ENCODE results near the gene HOXA10. TPM values are rescaled to one million over a fixed set of nuclear protein-coding genes. Genes with fewer than 3 reads are reported as not detected.

Gene HOXA10
- total and polyA plus RNA-seq, 2 experiments from 2014 or later, result 7.7 to 15.1 TPM

DNA sequence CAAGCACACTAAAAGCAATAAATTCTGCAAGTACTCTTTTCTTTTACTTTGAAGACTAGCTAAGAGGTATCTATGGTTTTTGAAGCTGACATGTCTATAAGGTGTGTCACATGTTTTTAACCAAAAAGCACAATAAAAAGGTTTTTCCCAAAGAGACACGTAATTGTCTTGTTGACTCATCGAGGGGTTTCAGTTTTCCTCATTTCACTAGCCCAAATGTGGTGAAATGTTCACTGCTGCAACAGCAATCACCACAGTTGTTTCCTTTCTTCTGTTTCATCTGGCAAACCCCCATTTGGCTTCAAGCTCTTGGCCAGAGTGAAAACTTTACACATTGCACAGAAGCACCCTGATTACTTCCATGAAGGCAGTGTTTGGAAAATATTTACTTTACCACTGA is 39.7 kb downstream of the HOXA10 start:
- Histone ChIP-seq H3K27ac (no peak overlapping the region), H3K4me3 (no peak overlapping the region), H3K4me2 (no peak overlapping the region), H3K27me3 (peaks cover 85% of the 10 kb centered on the region), H3K4me1 (ENCODE audit: insufficient read depth) (peaks cover 12% of the 10 kb centered on the region), H3K9me2 (replicated peaks; ENCODE audit: insufficient read depth) (no peaks in the 10 kb centered on the region), H3K79me2 (no peaks in the 10 kb centered on the region), H3K9me3 (ENCODE audit: low read depth) (no peaks in the 10 kb centered on the region), H4K20me1 (ENCODE audit: insufficient read depth, poor library complexity, severe bottlenecking) (no peaks in the 10 kb centered on the region), H3K36me3 (replicated peaks; ENCODE audit: insufficient read depth, low read depth) (no peaks in the 10 kb centered on the region), H2AFZ (no peak overlapping the region)
- no peak for TF ChIP-seq EZH2phosphoT487 (IDR thresholded peaks at IDR 0.05; ENCODE audit: low read depth, severe bottlenecking, unreplicated experiment)
- TF ChIP-seq, protein P1, sequence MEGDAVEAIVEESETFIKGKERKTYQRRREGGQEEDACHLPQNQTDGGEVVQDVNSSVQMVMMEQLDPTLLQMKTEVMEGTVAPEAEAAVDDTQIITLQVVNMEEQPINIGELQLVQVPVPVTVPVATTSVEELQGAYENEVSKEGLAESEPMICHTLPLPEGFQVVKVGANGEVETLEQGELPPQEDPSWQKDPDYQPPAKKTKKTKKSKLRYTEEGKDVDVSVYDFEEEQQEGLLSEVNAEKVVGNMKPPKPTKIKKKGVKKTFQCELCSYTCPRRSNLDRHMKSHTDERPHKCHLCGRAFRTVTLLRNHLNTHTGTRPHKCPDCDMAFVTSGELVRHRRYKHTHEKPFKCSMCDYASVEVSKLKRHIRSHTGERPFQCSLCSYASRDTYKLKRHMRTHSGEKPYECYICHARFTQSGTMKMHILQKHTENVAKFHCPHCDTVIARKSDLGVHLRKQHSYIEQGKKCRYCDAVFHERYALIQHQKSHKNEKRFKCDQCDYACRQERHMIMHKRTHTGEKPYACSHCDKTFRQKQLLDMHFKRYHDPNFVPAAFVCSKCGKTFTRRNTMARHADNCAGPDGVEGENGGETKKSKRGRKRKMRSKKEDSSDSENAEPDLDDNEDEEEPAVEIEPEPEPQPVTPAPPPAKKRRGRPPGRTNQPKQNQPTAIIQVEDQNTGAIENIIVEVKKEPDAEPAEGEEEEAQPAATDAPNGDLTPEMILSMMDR (IDR thresholded peaks at IDR 0.05; ENCODE audit: poor library complexity), result no peak
- DNase-seq (ENCODE audit: low spot score), result no peak
- 42% methylated on average over 2 of the region's 2 CpGs for WGBS (ENCODE audit: low lambda C conversion rate, missing lambda C conversion rate)

DNA sequence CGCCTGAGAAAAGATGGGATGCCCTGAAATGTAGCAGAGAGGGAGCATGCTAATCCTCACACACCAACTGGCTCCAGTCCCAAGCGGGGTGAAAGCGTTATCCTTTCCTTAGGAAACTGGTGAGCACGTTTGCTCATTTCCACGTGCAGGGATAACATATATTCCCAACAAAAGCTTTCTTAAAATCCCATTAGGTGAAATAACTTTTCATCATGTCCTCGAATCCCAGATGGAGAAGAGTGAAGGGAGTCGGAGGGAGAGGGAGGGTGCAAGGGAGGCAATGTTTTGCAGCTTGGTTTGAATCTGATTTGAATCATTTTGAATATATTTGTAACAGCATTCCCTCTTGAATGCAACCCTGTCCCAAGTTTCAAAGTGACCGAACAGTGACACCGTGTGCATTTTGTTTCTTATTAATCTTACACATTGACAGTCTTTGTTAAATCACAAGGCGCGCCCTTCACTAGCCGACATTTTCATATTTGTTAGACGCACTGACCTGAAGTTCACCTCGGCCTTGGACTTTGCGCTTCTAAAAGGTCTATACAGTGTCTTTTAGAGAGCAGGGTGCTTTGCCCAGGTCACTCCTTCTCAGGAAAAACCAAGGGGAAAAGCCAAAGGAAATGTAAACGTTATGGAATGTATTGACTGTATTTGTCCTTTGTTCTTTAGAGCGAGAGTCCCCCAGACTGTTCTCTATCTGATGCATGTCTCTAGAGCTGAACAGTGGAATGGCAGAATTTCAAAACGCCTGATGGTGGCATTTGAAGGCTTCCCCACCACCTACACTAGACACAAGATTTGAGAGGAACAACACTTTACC is 40.5 kb downstream of the HOXA10 start:
- DNase-seq (ENCODE audit: low spot score), result no peak
- peaks cover 10% of the 10 kb centered on the region for H3K4me1 ChIP-seq (ENCODE audit: insufficient read depth)
- TF ChIP-seq EZH2 (IDR thresholded peaks at IDR 0.05; ENCODE audit: borderline replicate concordance) (peak; percentile 31), EZH2phosphoT487 (IDR thresholded peaks at IDR 0.05; ENCODE audit: low read depth, severe bottlenecking, unreplicated experiment) (no peak)
- peaks cover 85% of the 10 kb centered on the region for H3K27me3 ChIP-seq
- H2AFZ ChIP-seq, result no peak overlapping the region
- H3K4me2 ChIP-seq, result no peak overlapping the region
- H3K79me2 ChIP-seq, result no peaks in the 10 kb centered on the region
- no peaks in the 10 kb centered on the region for H3K9me2 ChIP-seq (replicated peaks; ENCODE audit: insufficient read depth)
- no peaks in the 10 kb centered on the region for H3K9me3 ChIP-seq (ENCODE audit: low read depth)
- 32% methylated on average over 18 of the region's 18 CpGs for WGBS (ENCODE audit: low lambda C conversion rate, missing lambda C conversion rate)
- H3K36me3 ChIP-seq (replicated peaks; ENCODE audit: insufficient read depth, low read depth), result no peaks in the 10 kb centered on the region
- H3K27ac ChIP-seq, result no peak overlapping the region
- no peaks in the 10 kb centered on the region for H4K20me1 ChIP-seq (ENCODE audit: insufficient read depth, poor library complexity, severe bottlenecking)
- no peak overlapping the region for H3K4me3 ChIP-seq

DNA sequence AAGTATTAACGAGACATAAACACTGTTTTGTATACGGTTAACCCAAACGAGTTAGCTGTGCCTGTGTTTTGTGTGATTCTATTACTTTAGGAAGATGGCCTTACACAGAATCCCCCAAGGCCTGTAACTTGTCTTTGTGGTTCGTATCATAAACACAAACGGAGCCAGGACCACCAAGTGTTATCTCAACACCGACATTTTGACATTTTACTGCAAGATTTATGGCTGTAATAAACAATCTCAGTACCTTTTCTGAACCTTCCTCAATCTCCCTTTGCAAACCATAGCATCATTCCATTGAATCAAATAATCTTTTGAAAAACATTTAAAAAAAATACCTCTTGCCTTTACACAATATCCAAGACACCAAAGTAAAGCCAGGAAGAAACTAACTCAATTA is 41.1 kb downstream of the HOXA10 start:
- Histone ChIP-seq H3K4me3 (no peak overlapping the region), H3K79me2 (no peaks in the 10 kb centered on the region), H3K27ac (no peak overlapping the region), H3K27me3 (peaks cover 85% of the 10 kb centered on the region), H3K9me3 (ENCODE audit: low read depth) (no peaks in the 10 kb centered on the region), H3K36me3 (replicated peaks; ENCODE audit: insufficient read depth, low read depth) (no peaks in the 10 kb centered on the region), H4K20me1 (ENCODE audit: insufficient read depth, poor library complexity, severe bottlenecking) (no peaks in the 10 kb centered on the region), H3K4me1 (ENCODE audit: insufficient read depth) (peaks cover 10% of the 10 kb centered on the region), H3K9me2 (replicated peaks; ENCODE audit: insufficient read depth) (no peaks in the 10 kb centered on the region), H3K4me2 (no peak overlapping the region), H2AFZ (no peak overlapping the region)
- no peak for TF ChIP-seq EZH2 (IDR thresholded peaks at IDR 0.05; ENCODE audit: borderline replicate concordance)
- TF ChIP-seq EZH2phosphoT487 (IDR thresholded peaks at IDR 0.05; ENCODE audit: low read depth, severe bottlenecking, unreplicated experiment), result no peak
- TF ChIP-seq, protein P1 (IDR thresholded peaks at IDR 0.05; ENCODE audit: poor library complexity), result no peak
- no peak for DNase-seq (ENCODE audit: low spot score)
- WGBS (ENCODE audit: low lambda C conversion rate, missing lambda C conversion rate), result 25% methylated on average over 6 of the region's 6 CpGs

DNA sequence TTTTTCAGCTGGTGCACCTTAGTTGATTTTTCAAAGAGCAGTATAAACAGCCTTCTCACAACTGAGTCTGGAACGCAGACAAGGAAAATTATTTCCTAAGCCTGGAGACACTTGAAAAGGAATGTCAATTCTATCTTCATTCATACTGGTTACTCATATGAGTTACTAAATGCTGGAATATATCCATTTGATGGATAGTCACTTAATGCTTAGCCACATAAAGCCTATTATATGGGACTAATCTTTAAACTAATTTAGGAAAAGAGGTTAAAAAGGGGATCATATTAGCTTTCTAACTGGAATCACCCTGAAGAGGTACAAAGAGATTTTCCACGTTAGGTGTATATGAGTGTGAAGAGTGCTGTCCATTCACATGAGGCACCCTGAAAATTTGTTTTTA is 41.9 kb downstream of the HOXA10 start:
- H2AFZ ChIP-seq, result no peak overlapping the region
- peaks cover 85% of the 10 kb centered on the region for H3K27me3 ChIP-seq
- 65% methylated on average over 2 of the region's 2 CpGs for WGBS (ENCODE audit: low lambda C conversion rate, missing lambda C conversion rate)

More for the DNA sequence above, 41.9 kb downstream of the HOXA10 start:
- H3K9me2 ChIP-seq (replicated peaks; ENCODE audit: insufficient read depth), result no peaks in the 10 kb centered on the region
- H3K27ac ChIP-seq, result no peak overlapping the region
- H3K4me1 ChIP-seq (ENCODE audit: insufficient read depth), result peaks cover 10% of the 10 kb centered on the region
- DNase-seq (ENCODE audit: low spot score), result no peak
- no peak overlapping the region for H3K4me2 ChIP-seq
- no peaks in the 10 kb centered on the region for H3K36me3 ChIP-seq (replicated peaks; ENCODE audit: insufficient read depth, low read depth)
- TF ChIP-seq EZH2phosphoT487 (IDR thresholded peaks at IDR 0.05; ENCODE audit: low read depth, severe bottlenecking, unreplicated experiment) (no peak), EZH2 (IDR thresholded peaks at IDR 0.05; ENCODE audit: borderline replicate concordance) (no peak)
- TF ChIP-seq, protein P1 (IDR thresholded peaks at IDR 0.05; ENCODE audit: poor library complexity), result no peak
- H3K79me2 ChIP-seq, result no peaks in the 10 kb centered on the region
- H3K4me3 ChIP-seq, result no peak overlapping the region
- no peaks in the 10 kb centered on the region for H4K20me1 ChIP-seq (ENCODE audit: insufficient read depth, poor library complexity, severe bottlenecking)
- H3K9me3 ChIP-seq (ENCODE audit: low read depth), result no peaks in the 10 kb centered on the region
